WERI-Rb-1 (cell line): Measurements from ENCODE around the gene AQP7.
A peak's percentile ranks its signal among the peaks of the same experiment; 100 is the strongest.

Experiments
- DNase-seq: peaks from one replicate; pipeline ENCODE4 v3.0.0-alpha.2; 2020
- H3K27ac ChIP-seq: fragments of 250-450 bp; sonication (Bioruptor Pico); 2 replicates; pipeline ENCODE4 v1.5.1; 2020; ENCODE audit warnings: mild to moderate bottlenecking, moderate library complexity
- H3K27me3 ChIP-seq: fragments of 250-450 bp; sonication (Bioruptor Pico); 2 replicates; pipeline ENCODE4 v1.5.1; 2021; ENCODE audit warnings: mild to moderate bottlenecking, low read depth, moderate library complexity; ENCODE audit not compliant: insufficient read depth, severe bottlenecking
- H3K36me3 ChIP-seq: fragments of 250-450 bp; sonication (Bioruptor Pico); 2 replicates; pipeline ENCODE4 v1.5.1; 2020; ENCODE audit warnings: mild to moderate bottlenecking, moderate library complexity
- H3K4me3 ChIP-seq: 2 replicates; pipeline ENCODE4 v1.5.1; 2011; ENCODE audit warnings: low read depth, mild to moderate bottlenecking, control low read depth, low read length
- H3K9me3 ChIP-seq: fragments of 250-450 bp; sonication (Bioruptor Pico); 2 replicates; pipeline ENCODE4 v1.5.1; 2021; ENCODE audit warnings: mild to moderate bottlenecking, moderate library complexity; ENCODE audit not compliant: severe bottlenecking
- TF ChIP-seq, protein P1 (sequence below): IDR thresholded peaks from 2 replicates; pipeline ENCODE4 v1.5.1; 2011; ENCODE audit warnings: low read depth, mild to moderate bottlenecking, control low read depth, inconsistent platforms, low read length

The AQP7 gene

DNA sequence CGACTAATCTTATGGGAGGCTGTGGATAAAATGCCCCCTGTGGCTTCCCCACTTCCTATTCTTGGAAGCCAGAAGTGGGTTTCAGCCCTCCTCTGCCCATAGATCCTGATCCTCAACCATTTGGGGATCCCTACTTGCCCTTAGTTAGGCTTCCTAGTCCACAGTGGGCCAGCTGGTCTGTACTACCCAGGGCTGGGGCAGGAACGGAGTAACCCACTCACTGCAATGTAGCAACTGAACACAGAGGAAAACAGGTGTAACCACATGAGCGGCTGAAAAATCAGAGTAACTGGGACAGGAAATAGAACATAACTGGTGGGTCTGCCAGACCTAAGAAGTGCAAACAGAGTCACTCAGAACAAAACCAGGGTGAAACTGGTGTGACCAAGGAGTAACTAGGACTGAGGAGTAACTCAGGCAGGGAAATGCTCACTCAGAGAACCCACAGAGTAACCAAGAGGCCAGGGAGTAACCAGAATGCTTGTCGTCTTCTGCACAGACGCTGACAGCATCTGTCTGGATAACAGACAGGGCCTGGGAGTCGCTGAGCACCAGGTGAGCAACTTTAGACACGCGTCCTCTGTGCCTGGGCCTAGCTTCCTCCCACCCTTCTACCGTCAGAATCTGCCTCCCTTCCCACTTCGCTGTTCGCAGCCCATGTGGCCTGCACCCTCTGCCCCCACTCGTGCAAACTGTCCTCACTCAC lies 44.0 kb upstream of the AQP7 start:
- TF ChIP-seq, protein P1, sequence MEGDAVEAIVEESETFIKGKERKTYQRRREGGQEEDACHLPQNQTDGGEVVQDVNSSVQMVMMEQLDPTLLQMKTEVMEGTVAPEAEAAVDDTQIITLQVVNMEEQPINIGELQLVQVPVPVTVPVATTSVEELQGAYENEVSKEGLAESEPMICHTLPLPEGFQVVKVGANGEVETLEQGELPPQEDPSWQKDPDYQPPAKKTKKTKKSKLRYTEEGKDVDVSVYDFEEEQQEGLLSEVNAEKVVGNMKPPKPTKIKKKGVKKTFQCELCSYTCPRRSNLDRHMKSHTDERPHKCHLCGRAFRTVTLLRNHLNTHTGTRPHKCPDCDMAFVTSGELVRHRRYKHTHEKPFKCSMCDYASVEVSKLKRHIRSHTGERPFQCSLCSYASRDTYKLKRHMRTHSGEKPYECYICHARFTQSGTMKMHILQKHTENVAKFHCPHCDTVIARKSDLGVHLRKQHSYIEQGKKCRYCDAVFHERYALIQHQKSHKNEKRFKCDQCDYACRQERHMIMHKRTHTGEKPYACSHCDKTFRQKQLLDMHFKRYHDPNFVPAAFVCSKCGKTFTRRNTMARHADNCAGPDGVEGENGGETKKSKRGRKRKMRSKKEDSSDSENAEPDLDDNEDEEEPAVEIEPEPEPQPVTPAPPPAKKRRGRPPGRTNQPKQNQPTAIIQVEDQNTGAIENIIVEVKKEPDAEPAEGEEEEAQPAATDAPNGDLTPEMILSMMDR = no peak

DNA sequence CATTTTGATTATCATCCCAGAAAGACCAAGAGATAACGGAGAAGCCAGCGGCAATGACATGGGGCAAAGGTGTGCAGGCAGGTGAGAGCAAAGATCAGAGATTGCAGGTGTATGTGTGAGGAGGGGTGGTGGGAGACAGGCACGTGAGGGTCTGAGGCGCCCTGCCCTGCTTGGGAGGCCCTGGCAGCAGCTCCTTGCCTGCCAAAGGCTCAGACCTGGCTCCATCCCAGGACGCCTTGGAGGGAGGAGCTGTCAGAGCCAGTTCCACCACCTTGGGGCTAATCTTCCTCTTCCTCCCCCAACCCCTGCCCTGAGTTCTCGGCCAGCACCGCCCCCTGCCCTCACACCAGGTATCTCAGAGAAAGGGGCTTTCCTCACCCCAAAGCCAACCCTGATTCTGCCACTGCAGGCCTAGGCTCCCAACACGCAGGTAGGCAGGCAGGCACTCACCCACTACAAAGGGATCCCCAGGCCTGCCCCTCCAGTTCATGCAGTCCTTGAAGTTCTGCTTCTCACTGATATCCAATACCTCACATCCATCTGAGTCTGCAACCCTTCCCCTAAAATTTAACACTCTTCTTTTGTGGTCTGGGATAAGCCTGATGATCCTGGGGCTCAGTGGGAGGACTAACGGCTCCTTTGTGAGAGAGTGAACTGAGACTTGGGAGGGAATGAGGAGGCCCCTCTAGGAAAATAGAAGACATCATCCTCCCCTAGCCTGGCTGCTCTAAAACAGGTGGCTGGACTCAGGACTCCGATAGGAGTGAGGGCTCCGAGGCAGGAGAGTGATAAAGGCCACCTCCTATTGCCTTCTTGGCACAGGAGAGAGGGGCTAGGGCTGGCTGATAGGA lies 43.2 kb upstream of the AQP7 start:
- H3K9me3 ChIP-seq = no peaks in the 10 kb centered on the region
- TF ChIP-seq, protein P1 = no peak
- H3K4me3 ChIP-seq = no peak overlapping the region; the same call in 1 of the 2 replicates
- H3K27ac ChIP-seq = peak overlapping the region; percentile 73
- no peak for DNase-seq
- H3K27me3 ChIP-seq = no peaks in the 10 kb centered on the region
- H3K36me3 ChIP-seq = peaks cover 6% of the 10 kb centered on the region; the same call in 1 of the 2 replicates

More for the DNA sequence above, 44.0 kb upstream of the AQP7 start:
- Histone ChIP-seq H3K9me3 (no peaks in the 10 kb centered on the region), H3K36me3 (peaks cover 6% of the 10 kb centered on the region; the same call in 1 of the 2 replicates), H3K4me3 (peak overlapping the region; percentile 47), H3K27me3 (no peaks in the 10 kb centered on the region), H3K27ac (peak overlapping the region; percentile 73)
- no peak for DNase-seq

DNA sequence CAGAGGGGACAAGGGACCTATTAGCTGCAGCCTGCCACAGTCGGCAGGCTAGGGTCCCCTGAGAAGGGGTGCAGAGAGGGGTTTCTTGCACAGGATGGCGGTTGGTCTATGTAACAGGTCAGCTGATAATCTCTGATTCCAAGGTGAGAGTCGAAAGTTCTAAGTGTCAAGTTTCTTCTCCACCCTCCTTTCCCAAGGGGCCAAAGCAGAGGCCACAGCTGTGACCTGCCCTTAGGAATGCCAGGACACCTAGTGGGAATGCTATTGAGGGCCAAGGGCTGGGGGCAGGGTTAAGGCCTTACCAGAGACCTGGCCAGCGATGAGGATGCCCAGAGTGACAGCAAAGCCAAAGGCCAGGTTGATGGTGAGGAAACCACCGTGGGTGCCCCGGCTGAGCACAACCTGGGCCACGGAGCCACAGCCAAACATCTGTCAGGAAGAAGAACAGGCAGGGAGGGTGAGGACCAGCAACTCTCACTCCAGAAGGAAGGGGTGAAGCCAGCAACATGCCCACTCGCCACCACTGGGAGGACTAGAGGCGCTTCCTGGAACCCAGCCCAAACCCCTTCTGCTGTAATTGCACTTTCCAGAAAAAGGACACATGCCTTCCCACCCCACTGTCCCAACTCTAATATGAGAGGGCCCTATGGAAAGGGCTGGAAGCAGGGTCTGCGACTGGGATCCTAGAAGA lies 41.2 kb upstream of the AQP7 start:
- DNase-seq = no peak
- TF ChIP-seq, protein P1 = no peak
- H3K9me3 ChIP-seq = no peaks in the 10 kb centered on the region
- no peaks in the 10 kb centered on the region for H3K27me3 ChIP-seq
- no peak overlapping the region for H3K4me3 ChIP-seq
- H3K36me3 ChIP-seq = peaks cover 6% of the 10 kb centered on the region; the same call in 1 of the 2 replicates
- H3K27ac ChIP-seq = no peak overlapping the region

DNA sequence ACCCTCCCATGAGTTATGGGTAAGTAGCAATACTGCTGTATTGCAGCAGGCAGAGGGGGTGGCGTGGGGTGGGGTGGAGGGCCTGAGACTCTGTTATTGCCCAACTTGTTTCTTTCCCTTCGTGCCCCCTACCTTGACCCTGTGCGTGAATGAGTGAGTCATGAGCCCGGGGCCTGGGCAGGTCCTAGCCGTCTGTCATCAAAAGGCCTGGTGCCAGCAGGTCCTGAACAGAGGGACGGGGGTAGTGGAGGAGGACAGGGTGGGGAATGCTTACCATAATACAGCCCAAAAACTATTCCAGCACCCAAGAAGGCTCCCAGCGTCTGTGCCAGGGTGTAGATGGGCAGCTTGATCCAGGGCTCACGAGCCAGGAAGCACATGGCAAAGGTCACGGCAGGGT lies 40.7 kb upstream of the AQP7 start:
- TF ChIP-seq, protein P1 = no peak
- Histone ChIP-seq H3K36me3 (peaks cover 6% of the 10 kb centered on the region; the same call in 1 of the 2 replicates), H3K27ac (no peak overlapping the region), H3K4me3 (no peak overlapping the region), H3K27me3 (no peaks in the 10 kb centered on the region), H3K9me3 (no peaks in the 10 kb centered on the region)
- DNase-seq = no peak

DNA sequence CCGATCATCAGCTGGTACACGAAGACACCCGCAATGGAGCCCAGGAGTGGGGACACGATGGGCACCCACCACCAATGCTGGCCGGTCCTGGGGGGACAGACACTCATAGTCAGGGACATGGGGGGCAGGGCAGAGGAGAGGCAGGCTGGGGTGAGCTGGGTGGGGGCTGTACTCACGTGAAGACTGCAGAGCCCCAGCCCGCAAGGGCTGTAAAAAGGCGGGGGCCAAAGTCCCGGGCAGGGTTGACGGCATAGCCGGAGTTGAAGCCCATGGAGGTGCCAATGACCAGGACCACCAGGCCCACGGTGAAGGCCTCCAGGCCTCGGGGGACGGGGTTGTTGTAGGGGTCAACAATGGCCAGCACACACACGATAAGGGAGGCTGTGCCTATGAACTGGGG lies 39.8 kb upstream of the AQP7 start:
- H3K4me3 ChIP-seq = no peak overlapping the region
- no peak for DNase-seq
- peaks cover 6% of the 10 kb centered on the region; the same call in 1 of the 2 replicates for H3K36me3 ChIP-seq
- H3K9me3 ChIP-seq = no peaks in the 10 kb centered on the region
- H3K27me3 ChIP-seq = no peaks in the 10 kb centered on the region
- TF ChIP-seq, protein P1 = no peak
- no peak overlapping the region for H3K27ac ChIP-seq
